Measurements from ENCODE around the gene CADM2.

CADM2 gene

GRCh38 chr3:85554153-85554552, 595.4 kb downstream of the CADM2 start:
- no peak for DNase-seq (ENCODE audit: low read depth in 2 of 2, low spot score in 1 of 2)

- DNase-seq (ENCODE audit: low read depth in 2 of 2, low spot score in 1 of 2): no peak
Observed at GRCh38 chr3:85560088-85560785, 601.4 kb downstream of the CADM2 start.

GRCh38 chr3:85567071-85567676, 608.4 kb downstream of the CADM2 start:
- no peak for DNase-seq (ENCODE audit: low read depth in 2 of 2, low spot score in 1 of 2)

- no peak for DNase-seq (ENCODE audit: low read depth in 2 of 2, low spot score in 1 of 2)
Observed at GRCh38 chr3:85570819-85571218, 612.0 kb downstream of the CADM2 start.

- no peak for DNase-seq (ENCODE audit: low read depth in 2 of 2, low spot score in 1 of 2)
Observed at GRCh38 chr3:85571835-85572234, 613.0 kb downstream of the CADM2 start.

GRCh38 chr3:85572426-85572825, 613.6 kb downstream of the CADM2 start:
- DNase-seq (ENCODE audit: low read depth in 2 of 2, low spot score in 1 of 2): no peak

- no peak for DNase-seq (ENCODE audit: low read depth in 2 of 2, low spot score in 1 of 2)
Observed at GRCh38 chr3:85572978-85573377, 614.2 kb downstream of the CADM2 start.

GRCh38 chr3:85574006-85574705, 615.4 kb downstream of the CADM2 start:
- no peak for DNase-seq (ENCODE audit: low read depth in 2 of 2, low spot score in 1 of 2)

- DNase-seq (ENCODE audit: low read depth in 2 of 2, low spot score in 1 of 2): no peak
Observed at GRCh38 chr3:85576091-85576690, 617.4 kb downstream of the CADM2 start.

GRCh38 chr3:85576697-85577200, 618.0 kb downstream of the CADM2 start:
- DNase-seq (ENCODE audit: low read depth in 2 of 2, low spot score in 1 of 2): no peak

- DNase-seq (ENCODE audit: low read depth in 2 of 2, low spot score in 1 of 2): no peak
Observed at GRCh38 chr3:85584779-85585356, 626.1 kb downstream of the CADM2 start.

GRCh38 chr3:85586018-85586417, 627.2 kb downstream of the CADM2 start:
- no peak for DNase-seq (ENCODE audit: low read depth in 2 of 2, low spot score in 1 of 2)

- DNase-seq (ENCODE audit: low read depth in 2 of 2, low spot score in 1 of 2): no peak
Observed at GRCh38 chr3:85589145-85589544, 630.4 kb downstream of the CADM2 start.

GRCh38 chr3:85591451-85591850, 632.7 kb downstream of the CADM2 start:
- DNase-seq (ENCODE audit: low read depth in 2 of 2, low spot score in 1 of 2): no peak

GRCh38 chr3:85592256-85592655, 633.5 kb downstream of the CADM2 start:
- no peak for DNase-seq (ENCODE audit: low read depth in 2 of 2, low spot score in 1 of 2)

- DNase-seq (ENCODE audit: low read depth in 2 of 2, low spot score in 1 of 2): no peak
Observed at GRCh38 chr3:85594676-85595075, 635.9 kb downstream of the CADM2 start.

- DNase-seq (ENCODE audit: low read depth in 2 of 2, low spot score in 1 of 2): no peak
Observed at GRCh38 chr3:85603378-85603777, 644.6 kb downstream of the CADM2 start.

- no peak for DNase-seq (ENCODE audit: low read depth in 2 of 2, low spot score in 1 of 2)
Observed at GRCh38 chr3:85604641-85605040, 645.9 kb downstream of the CADM2 start.

- no peak for DNase-seq (ENCODE audit: low read depth in 2 of 2, low spot score in 1 of 2)
Observed at GRCh38 chr3:85605066-85605465, 646.3 kb downstream of the CADM2 start.

GRCh38 chr3:85626662-85627061, 667.9 kb downstream of the CADM2 start:
- no peak for DNase-seq (ENCODE audit: low read depth in 2 of 2, low spot score in 1 of 2)

GRCh38 chr3:85627932-85628331, 669.1 kb downstream of the CADM2 start:
- no peak for DNase-seq (ENCODE audit: low read depth in 2 of 2, low spot score in 1 of 2)
